GM18861 (cell line): ENCODE data around the gene COX20.
"Not testable (repeated sequence)": the region's sequence is repeated elsewhere in the genome, so short reads cannot be mapped to it uniquely, and the experiment has no call there.

Experiments used
- ATAC-seq: cut with Tn5 transposase; IDR thresholded peaks from one replicate; pipeline ENCODE4 v1.9.1; 2021; ENCODE audit not compliant: unreplicated experiment

The COX20 gene, protein sequence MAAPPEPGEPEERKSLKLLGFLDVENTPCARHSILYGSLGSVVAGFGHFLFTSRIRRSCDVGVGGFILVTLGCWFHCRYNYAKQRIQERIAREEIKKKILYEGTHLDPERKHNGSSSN

DNA sequence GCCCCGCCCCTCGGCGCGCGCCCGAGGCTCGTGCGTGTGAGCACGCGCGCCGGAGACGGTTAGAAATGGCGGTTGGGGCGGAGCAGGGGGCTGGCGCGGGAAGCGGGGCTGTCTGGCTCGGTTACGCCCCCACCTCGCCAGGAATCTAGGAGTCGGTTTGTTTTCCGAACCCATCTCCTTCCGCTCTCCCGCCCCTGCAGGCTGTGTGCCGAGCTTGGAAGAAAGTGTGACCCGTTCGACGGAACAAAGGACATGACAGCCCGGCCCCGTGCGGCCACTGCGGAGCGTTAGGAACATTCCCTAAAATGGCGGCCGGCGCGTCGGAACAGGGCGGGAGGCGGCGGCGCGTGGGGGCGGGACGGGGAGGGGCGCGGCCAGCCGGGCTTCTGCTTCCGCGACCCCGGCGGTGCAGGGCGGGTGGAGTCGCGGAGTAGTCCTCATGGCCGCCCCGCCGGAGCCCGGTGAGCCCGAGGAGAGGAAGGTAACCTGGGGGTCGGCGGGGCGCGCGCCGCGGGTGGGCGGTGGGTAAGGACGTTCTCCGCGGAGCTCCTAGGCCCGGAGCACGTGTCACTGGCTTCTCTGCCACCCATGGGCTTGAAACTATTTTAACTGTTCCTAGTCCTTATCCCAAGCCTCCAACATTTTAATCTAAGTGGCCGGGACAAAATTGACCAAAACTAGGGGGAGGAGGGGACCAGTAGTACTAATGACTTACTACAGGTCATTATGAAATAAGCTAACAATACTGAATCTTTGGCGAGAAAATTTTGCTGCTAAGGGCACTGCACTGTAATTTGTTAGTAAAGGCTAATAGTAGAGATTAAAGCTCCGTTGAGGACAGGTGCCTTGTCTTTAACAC, at the start of gene COX20:
Gene COX20, plus strand, starts transcription at position 383 of the 859 bp plus-strand sequence. Its CDS starts 57 bp downstream, at position 440.
- peak; percentile 40 for ATAC-seq

DNA sequence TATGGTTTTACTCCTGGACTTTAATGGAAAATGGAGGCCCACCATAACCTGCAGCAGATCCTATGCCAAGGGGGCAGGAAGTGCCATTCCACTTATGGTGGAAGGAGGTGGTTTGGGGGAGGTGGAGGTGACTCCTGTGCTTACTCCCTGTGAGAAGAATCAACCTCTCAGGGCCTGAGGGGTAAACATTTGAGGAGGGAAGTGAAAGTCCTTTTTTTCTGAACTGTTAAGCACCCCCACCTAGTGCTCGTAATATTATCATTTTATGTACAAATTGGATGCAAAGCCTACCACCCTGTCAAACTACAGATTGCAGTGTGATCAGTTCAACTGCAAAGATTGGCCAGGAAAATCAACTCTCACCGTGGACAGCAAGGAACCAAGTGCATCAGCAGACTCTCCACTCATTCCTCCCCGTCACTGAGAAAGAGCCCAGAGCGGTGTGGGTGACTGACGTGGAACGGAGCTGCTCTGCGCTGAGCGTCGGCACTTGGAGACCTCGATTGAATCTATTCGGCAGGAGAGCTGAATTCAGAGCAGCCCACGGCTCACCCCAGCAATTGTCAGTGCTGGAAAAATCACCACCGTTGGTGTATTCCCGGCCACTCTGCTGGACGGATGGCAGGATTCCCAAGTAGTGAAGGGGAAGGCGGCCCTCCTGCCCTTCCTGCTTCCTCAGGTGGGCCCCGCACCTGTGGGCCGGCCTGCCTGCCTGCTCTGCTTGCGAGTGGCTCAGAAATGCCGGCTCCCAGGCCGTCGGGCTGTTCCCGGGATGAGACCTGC, 46.8 kb upstream of the COX20 start:
- ATAC-seq = no peak

DNA sequence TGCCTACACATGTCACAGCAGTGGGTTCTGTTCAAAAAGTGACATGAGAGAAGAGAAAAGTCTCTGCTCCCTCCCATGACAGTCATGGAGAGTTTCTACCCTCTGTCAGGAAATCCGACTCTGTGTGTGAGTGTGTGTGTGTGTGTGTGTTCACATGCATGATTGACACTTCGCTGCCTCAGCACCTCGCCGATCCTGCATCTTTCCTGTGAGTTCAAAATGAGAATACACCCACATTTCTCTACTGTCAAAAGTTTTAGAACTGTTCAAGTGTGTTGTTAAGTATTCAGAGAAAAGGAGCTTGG, 46.2 kb upstream of the COX20 start:
- no peak for ATAC-seq

DNA sequence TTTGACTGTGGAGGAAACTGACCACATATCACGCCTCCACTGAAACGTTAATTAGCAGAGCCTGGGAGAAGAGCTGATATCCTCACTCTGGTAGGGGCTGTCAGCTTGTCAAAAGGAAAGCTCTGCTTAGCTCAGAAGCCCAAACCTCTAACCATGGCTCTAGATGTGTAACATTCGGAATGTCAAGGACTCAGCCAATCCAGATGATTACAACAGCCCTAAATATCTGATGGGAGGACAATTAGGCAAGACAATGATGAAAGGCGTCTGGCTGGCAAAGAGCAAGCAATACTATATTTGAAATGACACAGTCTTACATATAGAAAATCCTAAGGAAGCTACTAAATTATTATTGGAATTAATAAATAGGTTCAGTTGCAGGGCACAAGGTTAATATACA, 45.7 kb upstream of the COX20 start:
- no peak for ATAC-seq

DNA sequence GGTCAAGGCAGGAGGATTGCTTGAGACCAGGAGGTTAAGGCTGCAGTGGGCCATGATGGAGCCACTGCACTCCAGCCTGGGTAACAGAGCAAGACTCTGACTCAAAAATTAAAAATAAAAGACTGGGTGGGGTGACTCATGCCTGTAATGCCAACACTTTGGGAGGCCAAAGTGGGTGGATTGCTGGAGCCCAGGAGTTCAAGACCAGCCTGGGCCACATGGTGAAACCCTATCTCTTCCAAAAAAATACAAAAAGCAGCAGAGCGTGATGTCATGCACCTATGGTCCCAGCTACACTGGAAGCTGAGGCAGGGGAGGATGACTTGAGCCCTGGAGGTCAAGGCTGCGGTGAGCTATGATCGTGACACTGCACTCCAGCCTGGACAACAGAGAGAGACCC, 44.4 kb upstream of the COX20 start:
- ATAC-seq = no peak

DNA sequence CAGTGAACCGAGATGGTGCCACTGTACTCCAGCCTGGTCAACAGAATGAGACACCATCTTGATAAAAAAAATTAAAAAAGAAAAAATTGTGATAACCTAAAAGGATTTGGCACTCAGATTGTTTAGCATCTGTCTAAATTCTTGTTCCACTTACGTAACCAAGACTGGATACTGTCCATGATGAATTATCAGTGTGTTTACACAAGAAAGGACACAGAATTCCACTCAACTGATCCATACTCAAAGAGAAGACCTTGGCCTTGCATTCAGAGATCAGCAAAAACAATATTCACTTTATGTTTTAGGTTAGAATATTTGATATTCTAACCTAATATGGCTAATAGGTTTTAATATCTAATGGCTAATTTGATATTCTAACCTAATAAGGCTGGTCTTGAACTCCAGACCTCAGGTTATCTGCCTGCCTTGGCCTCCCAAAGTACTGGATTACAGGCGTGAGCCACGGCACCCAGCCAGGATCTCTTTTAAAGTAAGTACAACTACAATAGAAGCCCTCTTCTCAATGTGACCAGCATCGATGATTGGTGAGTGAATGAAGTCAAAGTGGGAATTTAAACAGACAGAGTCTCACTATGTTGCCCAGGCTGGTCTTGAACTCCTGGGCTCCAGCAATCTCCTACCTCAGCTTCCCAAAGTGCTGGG, 43.1 kb upstream of the COX20 start:
- no peak for ATAC-seq

DNA sequence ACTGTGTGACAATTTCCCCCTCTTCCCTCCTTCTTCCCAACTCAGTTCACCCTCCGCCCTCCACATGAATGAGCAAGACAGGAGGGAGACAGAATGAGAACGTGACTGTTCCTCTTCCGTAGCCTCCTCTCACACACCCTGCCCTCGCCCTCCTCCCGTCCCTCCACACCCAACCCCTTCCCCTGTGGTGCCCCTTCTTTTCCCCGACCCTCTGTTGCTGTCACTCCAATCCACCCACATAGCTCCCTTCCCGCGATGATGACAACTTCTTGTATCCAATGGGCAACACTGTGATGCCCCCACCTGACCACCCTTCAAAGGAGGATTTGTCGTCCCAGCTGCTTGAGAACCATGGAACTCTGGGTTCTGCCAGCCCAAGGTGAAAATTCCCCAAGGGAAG, 41.4 kb upstream of the COX20 start:
- no peak for ATAC-seq

DNA sequence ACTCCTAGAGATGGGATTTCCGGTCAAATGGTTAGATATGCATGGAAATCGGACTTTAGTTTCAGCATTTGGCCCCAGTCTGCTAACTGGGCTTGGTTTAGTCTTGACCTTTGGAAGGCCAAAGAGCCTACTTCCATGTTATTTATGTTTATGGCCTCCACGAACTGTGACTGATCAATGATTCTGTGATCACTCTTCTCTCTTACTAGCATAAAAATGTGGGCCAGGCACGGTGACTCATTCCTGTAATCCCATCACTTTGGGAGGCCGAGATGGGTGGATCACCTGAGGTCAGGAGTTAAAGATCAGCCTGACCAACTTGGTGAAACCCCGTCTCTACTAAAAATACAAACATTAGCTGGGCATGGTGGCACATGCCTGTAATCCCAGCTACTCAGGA, 40.9 kb upstream of the COX20 start:
- ATAC-seq = not testable (repeated sequence)

DNA sequence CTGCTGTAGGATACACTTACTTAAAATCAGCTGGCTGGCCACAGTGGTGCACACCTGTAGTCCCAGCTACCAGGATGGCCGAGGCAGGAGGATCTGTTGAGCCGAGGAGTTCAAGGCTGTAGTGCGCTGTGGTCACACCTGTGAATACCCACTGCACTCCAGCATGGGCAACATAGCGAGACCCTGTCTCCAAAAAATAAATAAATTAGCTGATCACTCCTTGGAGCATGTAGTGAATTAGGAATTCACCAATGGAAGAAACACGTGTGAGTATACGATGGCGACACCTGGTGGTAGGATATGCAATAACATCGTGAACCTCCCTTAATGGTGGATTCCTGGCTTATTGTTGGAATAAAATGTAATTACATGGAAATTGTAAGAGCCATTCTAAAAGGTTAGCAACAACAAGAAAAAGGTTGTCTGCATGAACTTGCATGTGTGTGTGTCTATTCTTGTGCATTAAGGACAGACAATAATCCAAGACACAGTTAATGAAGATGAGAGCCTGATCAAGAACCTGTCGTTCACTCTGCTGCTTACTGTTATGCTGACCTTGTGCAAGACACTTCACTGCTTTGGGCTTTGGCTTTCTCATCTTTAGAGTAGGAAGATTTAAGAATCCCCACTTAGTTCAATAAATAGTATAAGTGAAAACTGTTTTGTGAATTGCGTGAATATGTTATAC, 38.6 kb upstream of the COX20 start:
- no peak for ATAC-seq

DNA sequence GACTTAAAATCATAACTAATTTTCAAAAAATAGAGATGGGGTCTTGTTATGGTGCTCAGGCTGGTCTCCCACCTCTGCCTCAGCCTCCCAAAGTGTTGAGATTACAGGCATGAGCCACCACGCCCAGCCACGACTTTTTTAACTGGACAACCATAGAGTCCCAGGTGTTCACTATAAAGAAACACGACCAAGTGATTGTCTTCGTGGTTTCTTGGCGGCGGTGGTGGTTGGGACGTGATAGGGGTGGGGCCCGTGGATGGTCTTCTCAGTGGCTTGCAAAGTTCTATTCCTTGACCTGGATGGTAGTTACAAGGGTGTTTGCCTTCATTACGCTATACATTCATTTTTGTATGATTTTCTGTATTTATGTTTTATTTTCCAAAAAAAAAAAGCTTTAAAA, 34.6 kb upstream of the COX20 start:
- no peak for ATAC-seq

DNA sequence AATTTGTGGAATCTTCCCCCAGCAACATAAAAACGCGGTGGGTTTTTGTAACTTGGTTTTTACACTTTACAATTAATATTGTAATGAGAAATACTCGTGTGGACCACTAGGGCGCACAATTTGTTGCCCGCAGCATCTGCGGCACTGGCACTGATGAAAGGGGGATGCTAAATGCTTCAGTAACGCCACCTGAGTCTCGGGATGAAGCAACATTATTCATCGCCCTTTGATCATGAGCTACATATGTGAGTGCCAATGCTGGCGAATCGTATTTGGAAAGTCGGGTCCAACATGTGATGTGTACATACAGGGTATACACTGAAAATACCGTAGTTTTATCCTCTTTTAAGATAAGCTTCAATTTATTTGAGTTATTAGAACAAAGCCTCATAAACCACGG, 34.2 kb upstream of the COX20 start:
- peak; percentile 76 for ATAC-seq

DNA sequence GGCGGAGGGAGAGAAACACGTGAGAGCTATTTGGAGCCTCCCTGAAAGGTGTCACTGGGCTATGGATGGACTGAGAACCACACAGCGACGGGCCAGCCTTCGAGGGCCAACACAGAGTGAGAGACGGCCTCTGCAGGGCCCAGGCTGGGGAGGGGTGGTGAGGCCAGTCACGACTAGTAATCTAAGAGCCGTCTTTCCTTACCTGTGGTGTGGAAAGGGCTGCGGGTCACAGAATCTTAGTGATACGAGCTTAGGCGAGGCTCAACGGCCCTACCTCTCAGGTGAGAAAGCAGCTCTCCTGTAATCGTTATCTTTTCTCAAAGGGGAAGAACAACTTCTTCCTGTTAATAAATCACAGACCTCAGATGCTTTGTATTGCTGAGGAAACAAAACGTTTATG, 33.4 kb upstream of the COX20 start:
- ATAC-seq = no peak

DNA sequence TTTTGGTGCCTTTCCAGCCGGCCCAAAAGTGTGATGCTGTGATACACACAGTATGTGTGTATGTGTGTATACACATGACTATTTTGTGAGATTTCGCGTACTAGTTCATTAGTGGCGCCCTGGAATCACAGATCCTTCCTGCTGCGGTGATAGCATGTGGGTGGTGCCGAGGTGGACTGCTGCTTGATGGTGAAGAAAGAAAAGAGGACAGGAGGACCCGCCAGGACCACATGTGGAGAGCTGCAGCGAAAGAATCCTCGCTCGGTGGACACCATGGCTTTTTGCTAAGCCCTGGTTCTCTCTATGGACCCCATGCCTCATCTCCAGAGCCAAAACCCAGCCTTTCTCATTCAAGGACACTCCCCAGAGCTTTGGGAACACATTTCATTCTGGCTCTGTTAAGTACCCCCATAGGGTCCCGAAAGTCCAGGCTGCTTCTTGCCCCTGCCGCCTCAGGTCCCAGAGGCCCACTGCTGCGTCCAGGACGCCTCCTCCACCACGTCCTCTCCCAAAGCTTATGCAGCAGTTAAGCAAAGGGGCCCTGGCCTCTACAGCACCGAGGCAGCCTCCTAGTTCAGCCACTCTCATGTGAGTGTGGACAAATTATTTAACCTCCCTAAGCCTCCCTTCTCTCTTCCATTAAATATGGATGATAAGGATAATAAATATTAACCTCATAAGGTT, 32.8 kb upstream of the COX20 start:
- no peak for ATAC-seq

DNA sequence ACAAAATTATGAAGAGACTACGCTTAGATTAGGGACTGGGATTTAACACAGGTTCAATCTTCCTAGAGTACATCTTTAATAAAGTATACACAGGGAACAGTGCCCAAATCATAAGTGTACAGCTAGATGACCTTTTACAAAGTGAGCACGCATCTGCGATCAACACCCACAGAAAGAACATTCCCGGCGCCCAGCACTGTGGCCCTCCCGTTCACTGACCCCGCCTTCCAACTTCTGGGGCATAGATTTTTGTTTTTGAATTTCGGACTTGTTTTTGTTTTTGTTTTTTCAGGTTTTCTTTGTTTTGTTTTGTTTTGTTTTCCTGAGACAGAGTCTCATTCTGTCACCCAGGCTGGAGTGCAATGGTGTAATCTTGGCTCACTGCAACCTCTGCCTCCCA, 30.6 kb upstream of the COX20 start:
- ATAC-seq = no peak

DNA sequence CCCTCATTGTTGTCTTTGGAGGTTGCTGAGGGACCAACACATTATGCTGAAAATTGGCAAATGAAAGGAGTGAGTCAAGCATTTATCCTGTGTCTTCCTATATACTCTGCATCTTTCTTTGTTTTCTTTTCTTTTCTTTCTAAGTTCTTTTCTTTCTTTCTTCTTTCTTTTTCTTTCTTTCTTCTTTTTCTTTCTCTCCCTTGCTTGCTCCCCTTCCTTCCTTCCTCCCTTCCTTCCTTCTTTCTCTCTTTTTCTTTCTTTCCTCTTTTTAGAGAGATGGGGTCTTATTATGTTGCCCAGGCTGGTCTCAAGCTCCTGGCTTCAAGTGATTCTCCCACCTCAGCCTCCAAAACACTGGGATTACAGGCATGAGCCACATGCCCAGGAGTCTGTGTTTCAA, 28.3 kb upstream of the COX20 start:
- no peak for ATAC-seq

DNA sequence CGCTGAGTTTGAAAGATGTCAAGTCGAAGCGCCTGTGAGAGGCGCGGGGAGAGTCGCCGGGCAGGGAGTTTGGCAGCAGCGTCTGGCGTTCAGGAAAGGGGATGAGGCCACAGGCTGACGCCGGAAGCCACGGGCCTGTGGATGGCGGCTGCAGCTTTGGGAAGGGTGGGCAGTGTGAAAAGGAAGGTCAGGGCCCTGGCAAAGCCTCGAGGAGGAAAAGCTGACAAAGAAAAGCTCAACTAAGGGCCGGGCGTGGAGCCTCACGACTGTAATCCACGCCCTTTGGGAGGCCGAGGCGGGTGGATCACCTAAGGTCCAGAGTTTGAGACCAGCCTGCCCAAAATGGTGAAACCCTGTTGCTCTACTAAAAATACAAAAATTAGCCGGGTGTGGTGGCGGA, 25.2 kb upstream of the COX20 start:
- no peak for ATAC-seq

DNA sequence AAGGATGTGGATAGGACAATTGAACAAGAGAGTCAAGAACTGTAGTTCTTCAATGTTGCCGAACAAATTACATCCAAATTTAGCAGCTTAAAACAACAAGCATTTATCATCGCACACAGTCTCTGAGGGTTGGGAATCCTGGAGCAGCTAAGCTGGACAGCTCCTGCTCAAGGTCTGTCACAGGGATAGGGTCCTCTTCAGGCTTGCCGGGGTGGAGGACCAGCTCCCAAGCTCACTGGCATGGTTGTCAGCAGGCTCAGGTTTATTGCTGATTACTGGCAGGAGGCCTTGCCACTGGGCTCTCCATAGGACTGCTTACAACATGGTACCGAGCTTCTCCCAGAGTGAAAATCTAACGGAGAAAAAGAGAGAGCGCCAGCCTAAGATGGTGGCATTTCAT, 22.1 kb upstream of the COX20 start:
- no peak for ATAC-seq

DNA sequence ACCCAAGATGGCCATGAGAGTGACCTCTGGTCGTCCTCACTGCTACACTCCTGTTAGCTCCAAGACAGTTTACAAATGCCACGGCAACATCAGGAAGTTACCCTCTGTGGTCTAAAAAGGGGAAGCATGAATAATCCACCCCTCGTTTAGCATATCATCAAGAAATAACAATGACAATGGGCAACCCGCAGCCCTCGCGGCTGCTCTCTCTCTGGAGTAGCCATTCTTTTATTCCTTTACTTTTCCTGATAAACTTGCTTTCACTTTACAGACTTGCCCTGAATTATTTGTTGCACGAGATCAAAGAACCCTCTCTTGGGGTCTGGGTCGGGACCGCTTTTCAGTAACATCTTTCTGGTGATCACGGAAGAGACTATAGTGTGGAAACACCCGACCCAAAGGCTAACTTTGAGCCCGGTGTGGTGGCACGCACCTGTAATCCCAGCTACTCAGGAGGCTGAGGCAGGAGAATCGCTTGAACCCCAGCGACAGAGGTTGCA, 19.8 kb upstream of the COX20 start:
- no peak for ATAC-seq

DNA sequence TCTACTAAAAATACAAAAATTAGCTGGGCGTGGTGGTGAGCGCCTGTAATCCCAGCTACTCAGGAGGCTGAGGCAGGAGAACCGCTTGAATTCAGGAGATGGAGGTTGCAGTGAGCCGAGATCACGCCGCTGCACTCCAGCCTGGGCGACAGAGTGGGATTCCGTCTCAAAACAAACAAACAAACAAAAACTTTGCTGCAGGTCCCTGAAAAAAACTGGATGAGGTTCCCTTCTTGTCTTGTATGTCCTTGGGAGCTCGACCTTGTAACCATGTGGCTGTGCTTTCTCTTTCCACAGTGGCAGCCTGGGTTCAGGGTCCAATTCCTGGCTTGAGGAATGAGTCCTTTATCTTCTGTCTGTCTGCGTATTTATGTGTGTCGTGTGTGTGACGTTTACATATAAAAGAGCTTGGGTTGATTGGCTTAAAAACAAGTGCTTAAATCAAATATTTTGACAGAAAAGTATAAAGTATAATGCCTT, 18.0 kb upstream of the COX20 start:
- ATAC-seq = no peak

DNA sequence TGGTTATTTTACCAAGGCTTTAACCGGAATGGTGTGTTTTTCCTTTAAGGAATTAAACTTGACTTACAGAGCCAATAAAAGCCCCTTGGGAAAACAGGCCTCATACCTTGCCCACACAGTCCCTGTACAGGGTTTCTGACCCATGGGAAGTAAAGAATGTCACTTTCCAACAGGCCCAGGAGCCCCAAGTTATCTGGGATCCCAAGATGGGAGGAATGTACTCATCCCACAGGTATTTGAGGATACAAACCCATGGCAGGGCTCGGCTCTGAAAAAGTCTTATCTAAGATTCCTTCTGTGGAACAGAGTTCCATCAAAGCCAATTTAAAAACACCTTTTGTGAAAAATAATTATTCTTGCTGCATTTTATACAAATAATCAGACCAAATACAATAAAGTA, 15.3 kb upstream of the COX20 start:
- ATAC-seq = no peak
